ENCODE data around the gene SLC35F2.
"Not testable (repeated sequence)": the region's sequence is repeated elsewhere in the genome, so short reads cannot be mapped to it uniquely, and the experiment has no call there.

SLC35F2 gene

DNA sequence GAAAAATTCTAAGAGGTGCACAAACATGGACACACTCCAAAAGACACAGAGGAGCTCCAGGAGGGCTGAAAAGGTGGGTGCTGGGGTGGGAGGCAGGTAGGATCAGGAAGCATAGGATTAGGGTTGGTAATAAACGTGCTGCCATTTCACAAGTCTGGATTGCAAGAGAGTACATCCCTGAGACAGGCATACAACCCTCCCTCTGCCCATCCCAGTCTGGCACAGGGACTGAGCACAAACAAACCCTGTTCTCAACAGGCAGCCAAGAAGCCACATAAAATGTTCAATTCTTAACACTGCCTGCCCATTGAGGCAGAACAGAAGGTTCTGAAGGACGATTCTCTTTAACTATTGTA is 18.5 kb downstream of the SLC35F2 start:
- DNase-seq (ENCODE audit: low spot score) = peak; percentile 21

DNA sequence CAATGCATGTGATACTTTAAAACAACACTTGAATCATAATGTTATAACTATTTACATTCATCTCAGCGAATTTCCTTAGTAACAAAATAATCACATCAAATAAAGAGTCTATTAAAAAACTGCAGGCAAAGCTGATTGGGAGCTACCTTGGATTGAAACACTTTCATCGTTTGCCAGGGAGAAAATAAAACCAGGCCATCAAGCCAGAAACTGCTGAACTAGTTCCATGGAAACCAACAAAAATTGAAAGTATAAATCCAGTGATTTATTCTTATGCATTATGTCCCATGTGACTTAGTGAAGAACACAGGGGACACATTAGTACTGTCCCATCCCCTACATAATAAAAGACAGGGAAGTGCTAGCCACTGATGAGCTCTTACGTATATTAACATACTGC is 21.7 kb downstream of the SLC35F2 start:
- no peak for DNase-seq (ENCODE audit: low spot score)

DNA sequence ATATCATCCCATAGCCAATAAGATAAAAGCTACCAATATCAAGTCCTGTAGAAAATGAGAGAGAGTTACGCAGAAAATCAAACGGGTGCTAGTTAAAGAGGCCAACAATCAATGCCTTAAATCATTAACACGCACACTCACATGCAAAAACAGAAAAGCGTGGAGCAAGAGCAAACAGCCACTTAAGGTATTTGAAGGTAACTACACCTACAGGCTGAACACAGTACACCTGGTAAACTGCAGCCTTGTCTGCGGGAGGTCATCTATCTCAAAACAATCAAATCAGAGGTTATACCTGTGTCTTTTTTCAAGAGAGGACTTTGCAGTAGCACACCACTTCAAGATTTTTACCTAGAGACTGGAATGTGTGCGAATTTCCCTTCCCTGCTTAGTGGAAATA is 23.6 kb downstream of the SLC35F2 start:
- no peak for DNase-seq (ENCODE audit: low spot score)

GRCh38 chr11:107833926-107834325 is 24.7 kb downstream of the SLC35F2 start:
- DNase-seq (ENCODE audit: low spot score) = not testable (repeated sequence)

- no peak for DNase-seq (ENCODE audit: low spot score)
Observed at GRCh38 chr11:107830915-107831540, 27.6 kb downstream of the SLC35F2 start.

DNA sequence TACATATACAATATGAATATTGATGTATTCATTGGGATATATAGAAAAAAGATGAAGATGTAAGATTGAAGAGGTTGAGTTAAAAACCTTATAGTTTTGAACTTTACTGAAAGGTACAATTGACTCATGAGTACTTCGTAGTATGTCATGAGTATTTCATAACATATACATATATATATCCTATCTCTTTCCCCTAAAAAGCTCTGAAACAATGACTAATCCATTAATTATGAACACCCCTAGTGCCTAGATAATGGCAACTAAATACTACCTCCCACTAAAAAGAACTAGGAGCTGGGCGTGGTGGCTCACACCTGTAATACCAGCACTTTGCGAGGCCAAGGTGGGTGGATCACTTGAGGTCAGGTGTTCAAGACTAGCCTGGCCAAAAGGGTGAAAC is 31.5 kb downstream of the SLC35F2 start:
- DNase-seq (ENCODE audit: low spot score) = no peak

- DNase-seq (ENCODE audit: low spot score) = no peak
Observed at GRCh38 chr11:107825875-107826274, 32.7 kb downstream of the SLC35F2 start.

DNA sequence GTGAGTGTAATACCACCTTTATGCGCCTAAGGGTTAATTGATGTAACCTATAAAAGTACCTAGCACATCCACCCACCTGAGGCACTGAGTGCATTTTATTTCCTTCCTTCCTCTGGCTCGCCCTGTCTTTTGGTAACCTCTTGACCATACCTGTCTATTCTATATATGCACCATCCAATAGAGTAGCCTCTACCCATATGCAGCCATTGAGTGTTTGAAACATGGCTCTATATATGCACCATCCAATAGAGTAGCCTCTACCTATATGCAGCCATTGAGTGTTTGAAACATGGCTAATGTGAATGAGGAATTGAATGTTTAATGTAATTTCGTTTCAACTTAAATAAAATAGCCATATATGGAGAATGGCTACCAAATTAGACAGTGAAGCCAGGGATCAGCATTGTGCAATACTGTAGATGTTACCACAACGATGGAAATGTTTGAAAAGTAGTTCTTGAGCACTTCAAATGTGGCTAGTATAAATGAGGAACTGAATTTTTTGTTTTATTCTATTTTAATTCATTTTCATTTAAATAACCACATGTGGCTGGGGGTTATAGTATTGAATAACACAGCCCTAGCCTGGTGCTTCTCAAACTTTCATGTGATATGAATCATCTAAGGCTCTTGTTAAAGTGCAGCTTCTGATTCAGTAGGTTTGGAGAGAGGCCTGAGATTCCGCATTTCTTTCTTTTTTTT is 33.8 kb downstream of the SLC35F2 start:
- DNase-seq (ENCODE audit: low spot score) = no peak

DNA sequence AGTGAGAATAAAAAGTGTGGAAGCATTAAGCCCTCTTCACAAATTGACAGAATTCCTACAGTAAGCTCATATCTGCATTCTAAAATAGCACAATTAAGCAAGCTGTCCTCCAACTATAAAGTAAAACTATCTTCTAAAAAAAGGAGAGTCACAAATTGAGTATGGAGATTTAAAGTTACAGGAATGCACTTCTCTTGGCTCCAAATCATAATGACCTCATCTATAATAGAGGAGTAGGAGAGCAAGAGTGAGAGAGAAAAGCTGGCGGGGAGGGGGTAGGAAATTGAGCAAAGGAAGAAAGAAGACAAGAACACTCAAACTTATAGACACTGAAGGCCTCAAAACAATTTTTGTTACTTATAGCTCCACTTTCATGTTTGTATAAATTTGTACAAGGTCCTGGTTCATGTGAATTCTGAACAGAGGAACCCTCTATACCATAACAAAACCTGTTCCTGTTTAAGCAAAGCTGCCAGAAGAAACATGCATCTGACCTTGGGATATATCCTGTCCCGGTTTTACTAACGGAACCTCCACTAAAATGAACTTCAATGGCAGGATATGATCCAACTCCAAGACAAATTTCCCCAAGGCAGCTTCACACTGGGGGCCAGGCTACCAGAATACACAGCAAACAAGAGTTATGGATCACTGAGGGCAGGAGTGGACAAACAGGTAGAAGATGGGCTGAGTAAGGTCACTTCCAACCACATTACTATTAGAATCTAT is 37.2 kb downstream of the SLC35F2 start:
- no peak for DNase-seq (ENCODE audit: low spot score)

DNA sequence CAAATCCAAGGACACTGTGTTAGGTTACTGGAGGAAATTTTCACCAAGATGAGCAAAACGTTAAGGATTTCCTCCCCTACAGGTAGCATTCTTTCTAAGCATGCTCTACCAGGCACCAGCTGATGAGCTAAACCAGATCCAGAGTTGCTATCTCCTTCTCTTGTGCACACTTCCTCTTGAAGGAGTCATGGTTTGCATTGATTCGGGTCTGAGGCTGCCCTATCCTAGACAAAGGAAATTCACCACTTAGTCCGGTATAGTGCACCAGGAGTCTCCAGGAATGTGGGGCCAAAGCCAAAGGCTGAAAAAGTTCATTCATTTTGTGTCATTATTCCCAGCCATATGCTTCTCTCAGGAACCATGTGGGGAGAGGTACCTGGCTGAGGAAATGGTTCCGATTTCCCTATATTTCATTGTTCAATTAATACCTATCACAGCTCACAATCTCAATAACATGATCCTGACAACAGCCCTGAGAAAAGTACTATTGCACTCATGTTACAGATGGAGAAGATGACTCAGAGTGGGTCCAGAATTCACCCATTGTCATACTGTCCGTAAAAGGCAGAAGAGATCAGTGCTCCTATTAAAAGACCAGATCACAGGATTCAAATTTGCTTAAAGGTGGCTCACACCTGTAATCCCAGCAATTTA is 39.1 kb downstream of the SLC35F2 start:
- DNase-seq (ENCODE audit: low spot score) = no peak

DNA sequence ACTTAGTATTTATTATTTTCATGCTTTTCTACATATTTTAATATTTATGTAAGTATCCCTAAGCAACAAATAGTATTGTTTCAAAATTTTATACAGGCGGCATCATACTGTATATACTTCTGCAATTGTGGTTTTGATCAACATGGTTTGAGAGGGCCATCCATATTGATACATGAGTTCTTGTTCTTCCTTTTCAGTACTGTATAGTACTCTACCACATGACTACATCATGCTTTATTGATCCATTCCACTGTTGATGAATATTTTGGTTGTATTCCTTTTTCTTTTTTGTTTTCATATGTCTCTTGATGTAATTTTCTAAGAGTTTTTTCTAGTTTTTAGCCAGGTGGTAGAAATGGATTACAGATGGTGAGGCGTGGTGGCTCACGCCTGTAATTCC is 40.1 kb downstream of the SLC35F2 start:
- DNase-seq (ENCODE audit: low spot score) = no peak

- no peak for DNase-seq (ENCODE audit: low spot score)
Observed at GRCh38 chr11:107816028-107816427, 42.6 kb downstream of the SLC35F2 start.

DNA sequence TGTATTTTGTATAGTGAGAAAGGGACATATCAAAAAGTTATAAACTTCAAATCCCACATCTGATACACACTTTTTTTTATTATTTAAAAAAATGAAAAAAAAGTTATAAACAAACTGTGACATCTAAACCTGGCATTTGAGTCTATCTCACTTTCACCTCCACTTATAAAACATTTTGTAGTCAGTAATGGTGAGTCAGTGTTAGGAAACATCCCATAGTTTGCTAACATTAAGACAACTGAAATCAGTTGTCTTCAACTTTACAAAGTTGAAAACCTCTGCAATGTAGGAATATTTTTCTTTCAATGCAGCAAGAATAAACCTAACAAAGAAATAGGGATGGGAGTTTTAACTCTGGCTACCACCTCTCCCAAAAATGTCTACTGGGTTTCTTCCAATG is 47.7 kb downstream of the SLC35F2 start:
- no peak for DNase-seq (ENCODE audit: low spot score)

GRCh38 chr11:107808521-107808920 is 50.1 kb downstream of the SLC35F2 start:
- no peak for DNase-seq (ENCODE audit: low spot score)

GRCh38 chr11:107804971-107805370 is 53.6 kb downstream of the SLC35F2 start:
- DNase-seq (ENCODE audit: low spot score) = no peak

GRCh38 chr11:107804211-107804610 is 54.4 kb downstream of the SLC35F2 start:
- DNase-seq (ENCODE audit: low spot score) = no peak

- DNase-seq (ENCODE audit: low spot score) = no peak
Observed at GRCh38 chr11:107801641-107802040, 56.9 kb downstream of the SLC35F2 start.

DNA sequence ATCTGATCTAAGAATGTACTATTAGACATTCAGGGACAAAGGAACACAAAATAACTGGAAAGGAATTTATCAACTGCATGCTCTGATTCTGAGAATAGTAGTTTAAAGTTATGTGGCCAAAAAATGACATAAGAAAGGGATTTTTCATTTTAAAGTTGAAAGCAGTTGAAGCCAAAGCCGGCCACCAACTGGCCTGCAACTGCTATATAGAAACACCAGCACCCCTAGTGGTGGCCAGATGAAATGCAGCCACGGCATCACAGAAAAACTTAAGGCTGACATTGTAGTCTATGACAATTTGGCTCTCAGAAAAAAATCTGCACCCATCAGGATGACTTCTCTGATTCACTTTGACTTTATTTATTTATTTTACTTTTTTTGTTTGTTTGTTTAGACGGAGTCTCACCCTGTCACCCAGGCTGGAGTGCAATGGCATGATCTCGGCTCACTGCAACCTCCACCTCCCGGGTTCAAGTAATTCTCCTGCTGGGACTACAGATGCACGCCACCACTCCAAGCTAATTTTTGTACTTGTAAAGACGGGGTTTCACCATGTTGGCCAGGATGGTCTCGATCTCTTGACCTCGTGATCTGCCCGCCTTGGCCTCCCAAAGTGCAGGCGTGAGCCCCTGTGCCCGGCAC is 59.2 kb downstream of the SLC35F2 start:
- DNase-seq (ENCODE audit: low spot score) = peak; percentile 23

DNA sequence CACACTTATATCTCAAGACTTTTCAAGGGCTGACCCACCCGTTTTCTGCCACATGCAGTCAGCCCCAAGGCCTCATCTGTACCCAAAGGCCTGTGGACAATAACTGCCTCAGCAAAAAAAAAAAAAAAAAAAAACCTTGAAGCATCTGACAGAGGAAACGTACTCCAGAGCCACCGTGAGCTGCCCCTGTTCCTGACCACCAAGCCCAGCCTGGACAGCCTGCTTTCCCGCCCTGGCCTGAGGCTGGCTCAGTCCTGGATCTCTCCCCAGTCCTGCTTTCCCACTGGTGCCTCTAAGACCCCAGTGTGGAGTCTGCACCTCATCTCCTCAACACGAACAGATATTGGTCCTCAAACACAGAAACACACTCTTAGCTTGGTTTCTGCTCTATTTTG is 66.5 kb downstream of the SLC35F2 start:
- no peak for DNase-seq (ENCODE audit: low spot score)

GRCh38 chr11:107791343-107792048 is 67.1 kb downstream of the SLC35F2 start:
- no peak for DNase-seq (ENCODE audit: low spot score)

DNA sequence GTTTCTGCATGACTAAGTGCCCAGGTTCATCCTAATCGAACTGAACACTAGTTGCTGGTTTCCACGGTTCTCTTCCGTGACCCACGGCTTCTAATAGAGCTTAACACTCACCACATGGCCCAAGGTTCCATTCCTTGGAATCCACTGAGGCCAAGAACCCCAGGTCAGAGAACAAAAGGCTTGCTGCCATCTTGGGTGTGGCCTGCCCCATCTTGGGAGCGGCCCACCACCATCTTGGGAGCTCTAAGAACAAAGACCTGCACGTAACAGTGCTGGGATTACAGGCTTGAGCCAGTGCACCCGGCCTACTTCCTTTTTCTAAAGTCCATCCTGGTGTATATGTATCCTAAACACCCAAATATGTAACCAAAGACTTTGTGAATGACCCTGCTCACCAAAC is 68.8 kb downstream of the SLC35F2 start:
- no peak for DNase-seq (ENCODE audit: low spot score)

GRCh38 chr11:107787733-107788132 is 70.9 kb downstream of the SLC35F2 start:
- no peak for DNase-seq (ENCODE audit: low spot score)
